ENCODE measurements around the gene ELK3. TPM values are rescaled to one million over a fixed set of nuclear protein-coding genes. Genes with fewer than 3 reads are reported as not detected.

ELK3 gene
- total and polyA plus RNA-seq, 9 of the 15 experiments (the other 6 are each of a cell fraction or from before 2014, with no cell fraction given) = 1.5 to 5.5 (median 2.9) TPM

DNA sequence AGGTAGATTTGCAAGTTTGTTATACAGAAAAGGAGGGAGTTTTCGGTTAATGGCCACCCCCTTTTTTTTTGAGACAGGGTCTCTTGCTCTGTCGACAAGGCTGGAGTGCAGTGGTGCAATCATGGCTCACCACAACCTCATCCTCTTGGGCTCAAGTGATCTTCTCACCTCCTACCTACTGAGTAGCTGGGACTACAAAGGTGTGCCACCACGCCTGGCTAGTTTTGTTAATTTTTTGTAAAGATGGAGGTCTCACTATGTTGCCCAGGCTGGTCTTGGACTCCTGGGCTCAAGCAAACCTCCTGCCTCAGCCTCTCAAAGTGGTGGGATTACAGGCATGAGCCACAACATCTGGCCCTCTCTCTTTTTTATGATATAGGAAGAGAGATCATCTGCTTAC lies 111.5 kb downstream of the ELK3 start (continued):
- TF ChIP-seq SREBF2 (CRISPR knock-in tag; IDR thresholded peaks at IDR 0.05) = no peak
- no peak for TF ChIP-seq ZBTB11 (CRISPR knock-in tag; IDR thresholded peaks at IDR 0.05)
- no peak for TF ChIP-seq POLR2A (conservative IDR thresholded peaks at IDR 0.05)
- no peak for TF ChIP-seq MTA2 (IDR thresholded peaks at IDR 0.05; ENCODE audit: low read depth)
- no peak for TF ChIP-seq SIN3B (IDR thresholded peaks at IDR 0.05; ENCODE audit: low read depth)

DNA sequence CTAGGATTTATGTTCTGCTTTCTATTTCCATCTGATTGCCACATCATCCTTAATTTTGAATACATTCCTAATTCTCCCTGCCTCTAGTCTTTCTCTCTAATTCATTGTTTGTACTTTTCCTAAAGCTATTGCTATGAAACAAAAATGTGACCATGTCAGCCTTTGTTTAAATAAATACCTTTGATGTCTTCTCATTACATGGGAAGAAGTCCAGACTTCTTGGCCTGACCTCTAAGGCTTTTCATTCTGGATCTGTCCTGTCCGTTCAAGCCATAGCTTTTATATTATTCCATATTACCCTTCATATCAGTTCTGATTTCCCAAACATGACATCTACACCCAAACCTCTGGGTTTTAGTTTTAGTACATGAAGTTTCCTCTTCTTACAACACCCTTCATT lies 114.7 kb downstream of the ELK3 start:
- H2AFZ ChIP-seq (ENCODE audit: low read depth, low read length) = no peak overlapping the region
- H3K4me3 ChIP-seq = no peak overlapping the region
- no peak overlapping the region for H3K4me2 ChIP-seq (ENCODE audit: insufficient read depth, low read length)
- 79% methylated on average over 1 of the region's 1 CpG for WGBS (ENCODE audit: insufficient coverage, low coverage, missing lambda C conversion rate)
- intact Hi-C loops (cut with micrococcal nuclease) = loop anchor here (10.0 kb wide), 1 partner anchor 206 kb away; no protein-coding TSS in a partner anchor
- ChIA-PET CTCF (ENCODE audit: low intra/inter-chr PET ratio) (no interaction called here), POLR2A (no interaction called here)
- ATAC-seq (no peak), DNase-seq (ENCODE audit: extremely low read depth in 1 of 4, low spot score in 3 of 4) (no peak), FAIRE-seq (no peak)
- H3K9me1 ChIP-seq (ENCODE audit: control insufficient read depth, insufficient read depth, low read length) = no peaks in the 10 kb centered on the region
- BruUV-seq (replicated peaks) = no TSS peak
- H3K27me3 ChIP-seq (ENCODE audit: control insufficient read depth in 2 of 2, insufficient read depth in 2 of 2, low read length in 2 of 2) = no peaks in the 10 kb centered on the region
- in situ Hi-C loops (cut with MboI) = no loop called here
- H3K36me3 ChIP-seq (ENCODE audit: control insufficient read depth, insufficient read depth, low read length) = peaks cover 24% of the 10 kb centered on the region; the same call in 2 of the 3 replicates
- peaks cover 18% of the 10 kb centered on the region for H3K79me2 ChIP-seq (ENCODE audit: control insufficient read depth, insufficient read depth, low read length)
- H3K27ac ChIP-seq (ENCODE audit: extremely low read depth, low read depth, low read length) = no peak overlapping the region
- H4K20me1 ChIP-seq (replicated peaks; ENCODE audit: control insufficient read depth, insufficient read depth, low read length) = no peaks in the 10 kb centered on the region
- H3K4me1 ChIP-seq (replicated peaks in 1 of 2; ENCODE audit: control insufficient read depth in 2 of 2, insufficient read depth in 2 of 2, low read length in 2 of 2) = 0 out of 5 replicates have a peak, but pooled peaks cover 0 to 3% of the 10 kb centered on the region in 2 experiments
- no peaks in the 10 kb centered on the region for H3K9me3 ChIP-seq (replicated peaks; ENCODE audit: control insufficient read depth, insufficient read depth, low read depth, low read length)
- no peak overlapping the region for H3K9ac ChIP-seq (ENCODE audit: insufficient read depth in 1 of 2, low read depth in 2 of 2, low read length in 2 of 2)
- no peak for TF ChIP-seq MYNN (IDR thresholded peaks at IDR 0.05)
- no peak for TF ChIP-seq MYNN (CRISPR knock-in tag; IDR thresholded peaks at IDR 0.05)
- no peak for TF ChIP-seq ZNF592 (IDR thresholded peaks at IDR 0.05)
- TF ChIP-seq ERF (CRISPR knock-in tag; IDR thresholded peaks at IDR 0.05) = no peak
- TF ChIP-seq HEY1 (CRISPR knock-in tag; IDR thresholded peaks at IDR 0.05; ENCODE audit: borderline replicate concordance) = no peak
- no peak for TF ChIP-seq HLTF (IDR thresholded peaks at IDR 0.05)
- no peak for TF ChIP-seq SREBF1 (IDR thresholded peaks at IDR 0.05; ENCODE audit: borderline replicate concordance, low read depth, low read length)
- TF ChIP-seq ZKSCAN8 (CRISPR knock-in tag; IDR thresholded peaks at IDR 0.05) = no peak
- TF ChIP-seq U2AF2 (optimal IDR thresholded peaks at IDR 0.05; ENCODE audit: low read depth, low read length) = no peak
- TF ChIP-seq, protein P1, sequence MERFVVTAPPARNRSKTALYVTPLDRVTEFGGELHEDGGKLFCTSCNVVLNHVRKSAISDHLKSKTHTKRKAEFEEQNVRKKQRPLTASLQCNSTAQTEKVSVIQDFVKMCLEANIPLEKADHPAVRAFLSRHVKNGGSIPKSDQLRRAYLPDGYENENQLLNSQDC (CRISPR knock-in tag; IDR thresholded peaks at IDR 0.05) = no peak
